Hematopoietic multipotent progenitor cell treated with erythropoietin and hydrocortisone succinate and interleukin-3 and kit ligand, for 15 days (in vitro differentiated cells): ENCODE data around the gene RUFY4.
A peak's percentile ranks its signal among the peaks of the same experiment; 100 is the strongest.

Experiments used
- DNase-seq: peaks from one replicate; pipeline ENCODE4 v3.0.0-alpha.2; 2015; ENCODE audit warnings: low spot score

The RUFY4 gene, protein sequence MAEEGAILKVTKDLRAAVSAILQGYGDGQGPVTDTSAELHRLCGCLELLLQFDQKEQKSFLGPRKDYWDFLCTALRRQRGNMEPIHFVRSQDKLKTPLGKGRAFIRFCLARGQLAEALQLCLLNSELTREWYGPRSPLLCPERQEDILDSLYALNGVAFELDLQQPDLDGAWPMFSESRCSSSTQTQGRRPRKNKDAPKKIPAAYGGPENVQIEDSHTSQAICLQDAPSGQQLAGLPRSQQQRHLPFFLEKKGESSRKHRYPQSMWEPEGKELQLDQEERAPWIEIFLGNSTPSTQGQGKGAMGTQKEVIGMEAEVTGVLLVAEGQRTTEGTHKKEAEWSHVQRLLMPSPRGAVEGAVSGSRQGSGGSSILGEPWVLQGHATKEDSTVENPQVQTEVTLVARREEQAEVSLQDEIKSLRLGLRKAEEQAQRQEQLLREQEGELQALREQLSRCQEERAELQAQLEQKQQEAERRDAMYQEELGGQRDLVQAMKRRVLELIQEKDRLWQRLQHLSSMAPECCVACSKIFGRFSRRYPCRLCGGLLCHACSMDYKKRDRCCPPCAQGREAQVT

GRCh38 chr2:218068721-218069334 lies at the start of gene RUFY4:
TSS of gene RUFY4 (plus strand) at chr2:218069253. CDS start at chr2:218070606, 1,353 bp downstream.
- peak; percentile 73 for DNase-seq

DNA sequence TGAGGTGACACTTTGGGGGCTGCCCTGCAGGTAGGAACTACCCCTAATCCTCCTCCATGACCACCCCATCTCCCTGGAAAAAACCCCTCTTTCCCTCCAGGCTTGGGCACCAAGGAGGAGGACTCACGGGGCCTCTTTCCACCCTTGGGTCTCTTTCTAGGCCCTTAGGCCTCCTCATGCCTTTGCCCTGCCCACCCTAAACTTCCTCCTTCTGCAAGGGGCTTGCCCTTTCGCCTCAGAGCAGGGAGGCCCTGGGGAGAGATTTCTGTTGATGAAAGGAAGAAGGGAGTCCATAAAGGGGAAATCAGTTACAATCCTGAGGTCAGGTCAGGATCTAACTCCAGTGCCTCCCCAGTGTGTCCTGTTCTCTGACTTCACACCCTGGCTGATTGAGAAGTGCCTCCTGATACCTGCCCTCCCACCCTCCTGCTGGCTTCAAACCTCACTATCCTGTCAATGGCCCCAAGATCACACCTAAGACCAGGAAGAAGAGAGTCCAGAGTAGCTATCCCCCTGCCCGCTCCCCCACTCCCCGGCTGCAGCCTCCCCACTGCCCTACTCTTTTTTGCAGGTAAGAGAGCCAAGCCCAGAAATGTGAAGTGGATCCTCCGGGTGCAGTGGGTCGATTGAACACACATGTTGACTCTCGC lies 49.5 kb upstream of the RUFY4 start:
- DNase-seq, result no peak

- DNase-seq, result no peak
Measured at GRCh38 chr2:218020281-218020680, 48.8 kb upstream of the RUFY4 start.

- no peak for DNase-seq
Measured at GRCh38 chr2:218020966-218021535, 48.0 kb upstream of the RUFY4 start.

- DNase-seq, result no peak
Measured at GRCh38 chr2:218021536-218022071, 47.4 kb upstream of the RUFY4 start.

DNA sequence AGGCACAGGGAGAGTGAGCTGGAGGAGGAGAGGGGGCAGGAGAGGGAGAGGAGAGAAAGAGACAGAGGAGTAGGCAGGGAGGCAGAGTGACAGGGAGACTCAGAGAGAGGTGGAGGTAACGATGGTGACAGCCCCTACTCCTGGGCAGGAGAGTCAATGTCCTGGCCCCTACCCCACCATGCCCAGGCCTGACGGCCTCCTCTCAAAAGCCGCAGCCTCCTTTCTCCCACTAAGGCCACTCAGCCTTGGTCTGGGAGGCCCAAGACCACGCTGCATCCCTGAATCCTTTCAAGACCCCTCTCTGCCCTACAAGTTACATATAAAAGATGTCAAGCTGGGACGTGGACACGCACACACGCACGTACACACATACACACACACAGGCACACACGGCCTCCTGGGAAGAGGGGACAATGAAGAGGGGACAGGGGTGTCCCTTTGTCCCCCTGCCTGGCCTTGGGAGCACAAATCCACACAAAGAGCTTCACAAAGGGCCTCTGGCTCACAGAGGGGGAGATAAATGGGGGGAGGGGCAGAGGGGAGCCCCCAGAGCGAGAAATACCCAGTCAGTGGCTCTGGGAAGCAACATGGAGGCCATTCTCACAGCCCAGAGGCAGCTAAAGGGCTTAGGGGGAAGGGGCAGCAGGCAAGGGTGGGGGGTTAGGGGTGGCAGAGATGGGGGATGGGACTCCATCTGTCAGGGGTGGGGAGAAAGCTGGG lies 46.8 kb upstream of the RUFY4 start:
- DNase-seq, result no peak

GRCh38 chr2:218022851-218023530 lies 46.1 kb upstream of the RUFY4 start:
- no peak for DNase-seq

GRCh38 chr2:218023636-218024035 lies 45.4 kb upstream of the RUFY4 start:
- DNase-seq, result no peak

DNA sequence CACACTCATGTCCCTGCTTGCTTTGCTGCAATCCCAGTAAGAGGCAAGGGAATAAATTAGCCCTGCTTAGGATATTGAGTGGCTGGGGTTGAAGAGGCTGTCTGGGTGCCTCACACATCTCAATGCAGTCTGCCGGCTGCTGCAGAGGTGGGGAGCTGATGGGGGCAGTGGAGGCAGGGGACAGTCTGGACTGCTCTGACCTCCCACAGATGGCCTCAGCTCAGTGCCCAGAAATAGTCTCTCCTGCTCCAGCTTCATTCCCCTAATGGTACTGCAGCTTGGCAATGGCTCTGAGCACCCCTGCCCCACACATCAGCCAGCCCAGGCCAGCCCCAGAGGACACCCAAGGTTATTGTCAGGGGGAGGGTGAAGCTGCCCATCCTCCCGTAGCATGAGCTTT lies 44.7 kb upstream of the RUFY4 start:
- DNase-seq, result no peak

GRCh38 chr2:218024871-218025270 lies 44.2 kb upstream of the RUFY4 start:
- no peak for DNase-seq

- no peak for DNase-seq
Measured at GRCh38 chr2:218026244-218026643, 42.8 kb upstream of the RUFY4 start.

GRCh38 chr2:218026676-218027425 lies 42.2 kb upstream of the RUFY4 start:
- no peak for DNase-seq

DNA sequence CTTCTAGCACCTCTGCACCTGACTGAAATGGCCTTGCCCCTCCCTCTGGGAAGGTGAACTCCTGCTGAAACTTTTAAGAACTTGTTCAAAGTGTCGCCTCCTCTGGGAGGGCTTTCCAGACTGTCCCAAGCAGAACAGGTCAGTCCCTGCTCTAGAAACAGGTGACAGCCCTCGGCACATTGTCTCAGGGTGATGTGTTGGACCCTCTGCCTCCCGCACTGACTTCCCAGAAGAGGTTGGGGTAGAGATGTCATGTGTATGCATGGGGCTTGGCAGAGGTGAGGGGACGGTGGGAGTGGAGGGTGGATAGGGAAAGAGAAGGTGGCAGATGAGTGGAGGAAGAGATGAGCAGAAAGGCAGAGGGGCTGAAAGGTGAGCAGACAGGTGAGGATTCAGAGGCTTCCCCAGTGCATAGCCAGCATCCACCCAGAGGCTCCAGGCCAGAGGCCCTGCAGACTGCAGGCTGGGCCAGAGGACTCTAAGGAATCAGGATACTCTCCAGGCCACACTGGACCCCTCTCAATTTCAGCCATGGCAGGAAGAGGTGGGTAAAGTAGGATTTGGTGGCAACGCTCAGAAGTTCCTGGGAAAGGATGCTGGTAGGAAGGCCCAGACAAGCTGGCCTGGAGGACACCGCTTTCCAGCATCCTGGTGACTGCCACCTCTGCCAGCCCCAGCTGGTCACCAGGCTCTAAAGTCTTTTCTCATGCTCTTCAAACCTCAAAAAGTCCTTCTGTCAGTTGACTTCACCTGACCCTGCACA lies 41.4 kb upstream of the RUFY4 start:
- no peak for DNase-seq

DNA sequence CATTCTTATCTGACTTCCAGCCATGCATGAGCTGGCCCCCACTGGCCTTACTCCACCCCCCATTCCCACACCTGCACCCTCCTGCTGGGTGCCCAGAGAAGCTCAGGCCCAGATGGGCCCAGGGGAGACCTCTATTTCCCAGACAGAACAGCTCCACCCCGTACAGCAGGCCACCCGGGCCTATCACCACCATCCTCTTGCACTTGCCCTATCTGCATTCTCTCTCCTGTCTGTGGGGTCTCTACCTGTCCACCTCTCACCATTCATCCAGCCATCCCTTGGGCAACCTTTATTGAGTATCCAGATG lies 40.9 kb upstream of the RUFY4 start:
- DNase-seq, result no peak

- DNase-seq, result no peak
Measured at GRCh38 chr2:218028562-218029348, 40.3 kb upstream of the RUFY4 start.

GRCh38 chr2:218029366-218030360 lies 39.4 kb upstream of the RUFY4 start:
- DNase-seq, result no peak

- DNase-seq, result no peak
Measured at GRCh38 chr2:218030409-218031195, 38.5 kb upstream of the RUFY4 start.
